ENCODE data around the gene PSD2.

PSD2 gene

GRCh38 chr5:139847790-139848507, 52.3 kb downstream of the PSD2 start:
- peak in 2 of 3 experiments; percentile 8 to 23 for TF ChIP-seq CTCF (IDR thresholded peaks at IDR 0.05; ENCODE audit: unreplicated experiment in 3 of 3)
- H3K36me3 Mint-ChIP-seq (ENCODE audit: low read depth), result no peaks in the 10 kb centered on the region
- peak overlapping the region; percentile 62 to 70 (median 67) for H3K4me3 Mint-ChIP-seq
- H3K27me3 Mint-ChIP-seq (ENCODE audit: low read depth), result peaks cover 66% of the 10 kb centered on the region
- no peak overlapping the region for H3K27ac Mint-ChIP-seq
- no peaks in the 10 kb centered on the region for H3K9me3 Mint-ChIP-seq
- peaks cover 5% of the 10 kb centered on the region for H3K4me1 Mint-ChIP-seq

GRCh38 chr5:139848508-139849100, 53.0 kb downstream of the PSD2 start:
- Mint-ChIP-seq H3K27me3 (ENCODE audit: low read depth) (peaks cover 66% of the 10 kb centered on the region), H3K27ac (no peak overlapping the region), H3K36me3 (ENCODE audit: low read depth) (no peaks in the 10 kb centered on the region), H3K9me3 (no peaks in the 10 kb centered on the region), H3K4me3 (peak overlapping the region; percentile 69 to 73 (median 69)), H3K4me1 (peaks cover 5% of the 10 kb centered on the region)
- TF ChIP-seq CTCF (IDR thresholded peaks at IDR 0.05; ENCODE audit: unreplicated experiment in 3 of 3), result no peak

DNA sequence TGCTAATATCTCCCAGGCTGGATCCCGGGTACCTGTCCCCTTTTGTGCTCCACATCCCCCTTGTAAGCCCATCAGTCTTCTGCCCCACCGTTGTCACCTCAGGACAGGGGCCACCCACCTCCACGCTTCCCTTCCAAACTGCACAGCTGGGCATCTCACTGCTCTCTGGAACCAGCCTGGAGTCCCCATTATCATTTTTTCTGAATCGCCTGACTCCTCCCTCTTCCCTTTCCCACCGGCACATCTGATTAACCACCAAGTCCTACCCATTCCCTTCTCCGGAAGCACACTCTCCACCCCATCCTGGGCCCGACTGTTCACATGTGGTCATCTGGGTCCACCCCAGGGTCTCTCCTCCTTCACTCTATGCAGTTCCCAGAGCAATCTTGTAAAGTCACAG, 53.9 kb downstream of the PSD2 start:
- Mint-ChIP-seq H3K4me3 (peak overlapping the region; percentile 68 to 73 (median 69)), H3K36me3 (ENCODE audit: low read depth) (no peaks in the 10 kb centered on the region), H3K9me3 (no peaks in the 10 kb centered on the region), H3K4me1 (peaks cover 5% of the 10 kb centered on the region), H3K27me3 (ENCODE audit: low read depth) (peaks cover 63% of the 10 kb centered on the region), H3K27ac (no peak overlapping the region)
- no peak for TF ChIP-seq CTCF (IDR thresholded peaks at IDR 0.05; ENCODE audit: unreplicated experiment in 3 of 3)

DNA sequence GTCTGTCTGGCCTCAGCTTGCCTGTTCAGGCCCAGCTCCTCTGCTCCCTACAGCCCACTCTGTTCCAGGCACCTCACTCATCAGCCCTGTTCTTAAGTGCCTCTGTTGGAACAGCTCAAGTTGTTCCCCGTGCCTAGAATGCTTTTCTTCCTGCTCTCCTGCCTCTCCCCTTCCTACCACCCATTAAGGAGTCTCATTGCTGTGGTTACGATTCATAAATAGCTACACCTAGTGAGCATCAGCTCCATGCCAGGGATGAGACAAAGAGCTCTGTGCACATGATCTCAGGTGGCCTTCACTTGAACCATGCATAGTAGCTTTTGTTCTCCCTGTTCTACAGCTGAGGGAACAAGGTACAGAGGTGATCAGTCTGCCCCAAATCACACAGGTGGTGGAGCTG, 54.3 kb downstream of the PSD2 start:
- H3K27ac Mint-ChIP-seq, result no peak overlapping the region
- TF ChIP-seq CTCF (IDR thresholded peaks at IDR 0.05; ENCODE audit: unreplicated experiment in 3 of 3), result no peak

DNA sequence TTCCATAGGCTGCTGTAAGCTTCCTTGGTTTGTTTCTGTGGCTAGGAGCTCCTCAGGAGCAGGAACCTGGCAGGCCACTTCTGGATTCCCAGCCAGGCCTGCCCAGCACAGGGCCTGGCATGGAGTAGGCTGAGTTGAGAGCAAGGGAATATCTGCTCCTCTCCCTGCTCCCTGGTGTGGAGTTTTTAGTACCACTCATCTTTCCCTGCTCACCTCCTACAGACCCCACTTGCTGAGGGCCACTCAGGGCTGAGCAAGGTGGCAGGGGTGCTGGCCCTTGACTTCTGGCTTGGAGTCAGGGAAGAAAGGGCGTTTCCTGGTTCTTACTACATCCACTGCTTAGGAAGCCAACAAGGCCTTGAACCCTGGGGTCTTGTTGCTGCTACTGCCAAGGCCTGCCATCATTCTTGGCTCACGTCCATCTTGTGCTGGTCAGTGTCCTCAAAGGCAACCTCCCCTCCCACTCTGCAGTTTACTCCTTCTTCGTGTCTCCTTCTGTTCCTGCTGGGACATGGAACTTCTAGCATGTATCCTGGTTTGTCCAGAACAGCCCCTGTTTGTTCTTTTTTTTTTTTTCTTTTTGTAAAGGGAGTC, 54.9 kb downstream of the PSD2 start:
- Mint-ChIP-seq H3K27ac (no peak overlapping the region), H3K36me3 (ENCODE audit: low read depth) (no peaks in the 10 kb centered on the region), H3K27me3 (ENCODE audit: low read depth) (peaks cover 60% of the 10 kb centered on the region), H3K9me3 (no peaks in the 10 kb centered on the region), H3K4me3 (peak overlapping the region; percentile 48 to 69 (median 68)), H3K4me1 (peaks cover 5% of the 10 kb centered on the region)
- TF ChIP-seq CTCF (IDR thresholded peaks at IDR 0.05; ENCODE audit: unreplicated experiment in 3 of 3), result no peak

More for the DNA sequence above, 54.3 kb downstream of the PSD2 start:
- H3K4me1 Mint-ChIP-seq, result peaks cover 5% of the 10 kb centered on the region
- peak overlapping the region; percentile 68 to 73 (median 69) for H3K4me3 Mint-ChIP-seq
- H3K36me3 Mint-ChIP-seq (ENCODE audit: low read depth), result no peaks in the 10 kb centered on the region
- no peaks in the 10 kb centered on the region for H3K9me3 Mint-ChIP-seq
- H3K27me3 Mint-ChIP-seq (ENCODE audit: low read depth), result peaks cover 61% of the 10 kb centered on the region
